H1 (cell line): Measurements from ENCODE around the gene KLHL28. TPM values are rescaled to one million over a fixed set of nuclear protein-coding genes. Genes with fewer than 3 reads are reported as not detected.

Source experiments
- CTCF ChIA-PET: fragments of 300-600 bp; sonication (Branson Sonifier 250); formaldehyde crosslinking; loops from one replicate; lab custom pipeline; 2021; ENCODE audit not compliant: partially characterized antibody; lab: Charles Lee
- POLR2A ChIA-PET: fragments of 300-600 bp; sonication (Branson Sonifier 250); formaldehyde crosslinking; loops from one replicate; lab custom pipeline; 2021; ENCODE audit warnings: inconsistent platforms; ENCODE audit not compliant: partially characterized antibody; lab: Charles Lee
- DNase-seq, 2 experiments: peaks; one replicate each; pipeline versions ENCODE4 v3.0.0 to v3.0.0-alpha.2; 2010 to 2022; ENCODE audit warnings: low spot score in 2 of 2, low read depth in 1 of 2, mixed read lengths in 1 of 2
- FAIRE-seq: peaks from 2 replicates; lab custom pipeline; 2011; peaks lifted over from hg19 to GRCh38; lab: Jason Lieb, UNC
- H2AFZ ChIP-seq: 2 replicates; pipeline ENCODE4 v1.8.1; 2012; ENCODE audit warnings: low read length, inconsistent platforms
- H2AK5ac ChIP-seq: 2 replicates; pipeline ENCODE4 v1.6.1; 2013; ENCODE audit warnings: low read depth, low read length
- H2BK120ac ChIP-seq: replicated peaks from 2 replicates; pipeline ENCODE3; 2013; ENCODE audit warnings: low read depth, low read length, inconsistent platforms
- H2BK12ac ChIP-seq: 2 replicates; pipeline ENCODE4 v1.6.1; 2013; ENCODE audit warnings: low read depth, low read length
- H2BK15ac ChIP-seq: 2 replicates; pipeline ENCODE4 v1.6.1; 2013; ENCODE audit warnings: low read length
- H2BK20ac ChIP-seq: 2 replicates; pipeline ENCODE4 v1.6.1; 2013; ENCODE audit warnings: low read length
- H2BK5ac ChIP-seq: 2 replicates; pipeline ENCODE4 v1.6.1; 2013; ENCODE audit warnings: low read depth, low read length
- H3K14ac ChIP-seq: 2 replicates; pipeline ENCODE4 v1.6.1; 2013; ENCODE audit warnings: inconsistent platforms; ENCODE audit not compliant: insufficient read length
- H3K18ac ChIP-seq: 2 replicates; pipeline ENCODE4 v1.6.1; 2013; ENCODE audit warnings: low read length; ENCODE audit errors: extremely low read depth
- H3K23ac ChIP-seq: 2 replicates; pipeline ENCODE4 v1.6.1; 2013; ENCODE audit warnings: inconsistent platforms; ENCODE audit not compliant: insufficient read length
- H3K23me2 ChIP-seq: 2 replicates; pipeline ENCODE4 v1.6.1; 2013; ENCODE audit warnings: low read depth, low read length
- H3K27ac ChIP-seq: 2 replicates; pipeline ENCODE4 v1.6.1; 2011; ENCODE audit warnings: low read depth, low read length, inconsistent platforms
- H3K27me3 ChIP-seq, 4 experiments: replicated peaks in 1 of 4; 1 replicate in 1 of 4; 2 replicates in 3 of 4; pipeline versions ENCODE4 v1.6.1 to v1.8.1; 2011 to 2013; ENCODE audit warnings: low read length in 3 of 4, mild to moderate bottlenecking in 3 of 4, inconsistent platforms in 2 of 4, mixed read lengths in 2 of 4, moderate library complexity in 1 of 4; ENCODE audit not compliant: control insufficient read depth in 3 of 4, insufficient read depth in 3 of 4; ENCODE audit errors: extremely low read depth in 1 of 4
- H3K36me3 ChIP-seq, 4 experiments: 2 replicates each; pipeline versions ENCODE4 v1.6.1 to v1.8.1; 2011 to 2013; ENCODE audit warnings: mild to moderate bottlenecking in 4 of 4, low read length in 3 of 4, moderate library complexity in 2 of 4, control low read depth in 1 of 4, inconsistent platforms in 1 of 4; ENCODE audit not compliant: insufficient read depth in 4 of 4, control insufficient read depth in 2 of 4
- H3K4ac ChIP-seq: replicated peaks from 2 replicates; pipeline ENCODE3; 2013; ENCODE audit warnings: low read length, low read depth, mixed read lengths, inconsistent platforms; ENCODE audit not compliant: insufficient read length
- H3K4me1 ChIP-seq, 4 experiments: replicated peaks in 1 of 4; 1 replicate in 1 of 4; 2 replicates in 3 of 4; pipeline versions ENCODE4 v1.6.1 to v1.8.1; 2011 to 2013; ENCODE audit warnings: low read length in 3 of 4, inconsistent platforms in 2 of 4, mixed read lengths in 1 of 4; ENCODE audit not compliant: insufficient read depth in 4 of 4, control insufficient read depth in 3 of 4
- H3K4me2 ChIP-seq, 2 experiments: 2 replicates each; pipeline versions ENCODE4 v1.6.1 to v1.8.1; 2011 to 2013; ENCODE audit warnings: low read depth in 2 of 2, low read length in 2 of 2, control low read depth in 1 of 2, inconsistent platforms in 1 of 2, mild to moderate bottlenecking in 1 of 2; ENCODE audit not compliant: insufficient read depth in 1 of 2
- H3K4me3 ChIP-seq, 4 experiments: fragments of 200-600, 300-600 bp in 1 of 4; sonication (generic), shearing (Covaris generic), sonication (Bioruptor Twin) in 1 of 4; 2 replicates each; pipeline versions ENCODE4 v1.5.1 to v1.8.1; 2011 to 2016; ENCODE audit warnings: low read length in 4 of 4, low read depth in 3 of 4, control low read depth in 2 of 4, inconsistent platforms in 2 of 4, mild to moderate bottlenecking in 2 of 4, mixed read lengths in 1 of 4, moderate library complexity in 1 of 4; ENCODE audit not compliant: insufficient read depth in 2 of 4; ENCODE audit errors: extremely low read depth in 1 of 4
- H3K56ac ChIP-seq: replicated peaks from 2 replicates; pipeline ENCODE3; 2013; ENCODE audit warnings: low read depth, mild to moderate bottlenecking, mixed read lengths, low read length, inconsistent platforms; ENCODE audit not compliant: insufficient read length
- H3K79me1 ChIP-seq: 2 replicates; pipeline ENCODE4 v1.6.1; 2013; ENCODE audit warnings: low read depth, low read length, control low read depth
- H3K79me2 ChIP-seq, 2 experiments: 2 replicates each; pipeline versions ENCODE4 v1.6.1 to v1.8.1; 2012 to 2013; ENCODE audit warnings: low read length in 2 of 2, mild to moderate bottlenecking in 2 of 2, inconsistent platforms in 1 of 2; ENCODE audit not compliant: insufficient read depth in 2 of 2, control insufficient read depth in 1 of 2
- H3K9ac ChIP-seq, 4 experiments: replicated peaks in 1 of 4; 1 replicate in 1 of 4; 2 replicates in 3 of 4; pipeline versions ENCODE4 v1.6.1 to v1.8.1; 2011 to 2013; ENCODE audit warnings: low read depth in 3 of 4, low read length in 3 of 4, control low read depth in 2 of 4, mild to moderate bottlenecking in 2 of 4, moderate library complexity in 2 of 4, inconsistent platforms in 1 of 4; ENCODE audit errors: extremely low read depth in 1 of 4
- H3K9me3 ChIP-seq, 2 experiments: 2 replicates each; pipeline versions ENCODE4 v1.6.1 to v1.8.1; 2012 to 2013; ENCODE audit warnings: mild to moderate bottlenecking in 2 of 2, moderate library complexity in 2 of 2, control low read depth in 1 of 2, inconsistent platforms in 1 of 2, low read depth in 1 of 2, low read length in 1 of 2, mixed read lengths in 1 of 2; ENCODE audit not compliant: insufficient read depth in 2 of 2
- H4K20me1 ChIP-seq, 2 experiments: replicated peaks in 1 of 2; 2 replicates each; pipeline versions ENCODE3 to v1.8.1; 2011 to 2013; ENCODE audit warnings: inconsistent platforms in 2 of 2, low read length in 2 of 2, mild to moderate bottlenecking in 1 of 2; ENCODE audit not compliant: insufficient read depth in 2 of 2, control insufficient read depth in 1 of 2
- H4K5ac ChIP-seq: 2 replicates; pipeline ENCODE4 v1.6.1; 2013; ENCODE audit warnings: low read length, low read depth, mixed read lengths, inconsistent platforms; ENCODE audit not compliant: insufficient read length
- H4K8ac ChIP-seq: 2 replicates; pipeline ENCODE4 v1.8.0; 2013; ENCODE audit warnings: mild to moderate bottlenecking, moderate library complexity, low read length, inconsistent platforms; ENCODE audit not compliant: insufficient read depth; ENCODE audit errors: extremely low read depth
- H4K91ac ChIP-seq: replicated peaks from 2 replicates; pipeline ENCODE3; 2013; ENCODE audit warnings: low read length, mixed read lengths, inconsistent platforms; ENCODE audit not compliant: insufficient read length
- BRCA1 ChIP-seq: IDR thresholded peaks from 2 replicates; pipeline ENCODE4 v1.6.1; 2012; ENCODE audit warnings: low read depth, low read length, improper control_type of control experiment
- CTBP2 ChIP-seq: IDR thresholded peaks from 2 replicates; pipeline ENCODE4 v1.7.0; 2011; ENCODE audit warnings: borderline replicate concordance, mild to moderate bottlenecking, moderate library complexity, mixed read lengths, low read length; ENCODE audit not compliant: insufficient read depth, insufficient read length
- HDAC6 ChIP-seq: IDR thresholded peaks from one replicate; pipeline ENCODE4 v1.7.1; 2012; ENCODE audit warnings: low read depth, mild to moderate bottlenecking, inconsistent platforms, low read length, moderate library complexity
- RXRA ChIP-seq: IDR thresholded peaks from 2 replicates; pipeline ENCODE4 v1.6.1; 2011; ENCODE audit warnings: low read depth, mild to moderate bottlenecking, low read length, moderate library complexity; ENCODE audit not compliant: insufficient read depth
- polyA plus RNA-seq, 7 experiments: library from polyadenylated mRNA; depleted of rRNA in 3 of 7; stranded (reverse) in 5 of 7; unstranded in 2 of 7; fragments of >200 nt in 5 of 7; fragments of 200-250 nt in 2 of 7; gene quantifications; 1 replicate in 5 of 7; 2 replicates in 1 of 7; 4 replicates in 1 of 7; pipeline versions ENCODE4 v1.2.1 to v1.2.3, GENCODE V29; 2011 to 2013; ENCODE audit warnings: missing spikeins in 2 of 7, mixed read lengths in 2 of 7
- total RNA-seq: library from RNA; stranded (reverse); fragmentation: NEBNext Ultra II Directional; extraction: Animal tissue kit (Norgen Biotek cat#: 25700); gene quantifications from 2 replicates; pipeline ENCODE4 v1.2.1, GENCODE V29; 2021

KLHL28 gene
- total and polyA plus RNA-seq, 2 of the 8 experiments (the other 6 are each of a cell fraction or from before 2014, with no cell fraction given) = 3.3 to 10.5 TPM

GRCh38 chr14:44940211-44940610, 21.5 kb downstream of the KLHL28 start:
- no peak for FAIRE-seq
- Histone ChIP-seq H3K14ac (no peak overlapping the region), H3K4me3 (no peak overlapping the region), H3K79me1 (no peaks in the 10 kb centered on the region), H2BK15ac (no peak overlapping the region), H3K79me2 (no peaks in the 10 kb centered on the region; a peak in 1 of 4 replicates), H4K8ac (no peak overlapping the region)
- no peak for TF ChIP-seq CTBP2
- TF ChIP-seq BRCA1 = no peak
- TF ChIP-seq HDAC6 = no peak
- TF ChIP-seq RXRA = no peak
- TF ChIP-seq, all 59 proteins: peak for 0
- ChIA-PET POLR2A (no interaction called here), CTCF (no interaction called here)
- Histone ChIP-seq H4K5ac (no peak overlapping the region), H3K27ac (no peak overlapping the region), H3K4me2 (no peak overlapping the region), H2AK5ac (no peak overlapping the region), H3K9ac (no peak overlapping the region), H3K56ac (no peak overlapping the region), H3K4ac (no peak overlapping the region), H3K18ac (no peak overlapping the region), H2BK20ac (no peak overlapping the region), H3K9me3 (no peaks in the 10 kb centered on the region), H2BK5ac (no peak overlapping the region), H3K23ac (no peak overlapping the region), H4K91ac (no peak overlapping the region), H3K36me3 (peaks cover 0 to 8% (median 3%) of the 10 kb centered on the region in 4 experiments; a peak in 2 of 8 replicates), H3K27me3 (no peaks in the 10 kb centered on the region), H2AFZ (no peak overlapping the region), H4K20me1 (no peaks in the 10 kb centered on the region), H3K4me1 (no peaks in the 10 kb centered on the region), H2BK120ac (no peak overlapping the region), H3K23me2 (no peaks in the 10 kb centered on the region; the same call in 1 of the 2 replicates), H2BK12ac (no peak overlapping the region)
- DNase-seq = no peak
